OCI-LY1 (cell line): ENCODE results near the gene C1orf50.

Source experiments
- H2AFZ ChIP-seq: fragments of 200-600 bp; sonication (generic), shearing (Covaris generic); 2 replicates; pipeline ENCODE4 v1.6.0; 2014; ENCODE audit warnings: antibody characterized with exemption, mild to moderate bottlenecking, low read length
- H3F3A ChIP-seq: fragments of 200-600 bp; sonication (generic), shearing (Covaris generic); 2 replicates; pipeline ENCODE4 v1.6.0; 2014; ENCODE audit warnings: mild to moderate bottlenecking, antibody characterized with exemption, low read length, moderate library complexity; ENCODE audit not compliant: insufficient read depth
- H3K27ac ChIP-seq: fragments of 200-600 bp; sonication (generic); 2 replicates; pipeline ENCODE4 v1.5.1; 2014; ENCODE audit warnings: low read length, mixed run types, mild to moderate bottlenecking, low read depth; ENCODE audit not compliant: poor library complexity, severe bottlenecking
- H3K27me3 ChIP-seq: fragments of 200-600 bp; sonication (generic); 2 replicates; pipeline ENCODE4 v1.6.0; 2014; ENCODE audit warnings: antibody characterized with exemption, mild to moderate bottlenecking, low read length, moderate library complexity; ENCODE audit not compliant: insufficient read depth
- H3K36me3 ChIP-seq: fragments of 200-600 bp; sonication (generic); 2 replicates; pipeline ENCODE4 v1.6.1; 2014; ENCODE audit warnings: mild to moderate bottlenecking, antibody characterized with exemption, low read length, moderate library complexity, mixed read lengths; ENCODE audit not compliant: insufficient read depth
- H3K4me1 ChIP-seq: fragments of 200-600 bp; sonication (generic); 2 replicates; pipeline ENCODE4 v1.5.1; 2014; ENCODE audit warnings: mild to moderate bottlenecking, low read length, moderate library complexity; ENCODE audit not compliant: insufficient read depth, severe bottlenecking
- H3K4me2 ChIP-seq: fragments of 200-600 bp; sonication (generic), shearing (Covaris generic); 2 replicates; pipeline ENCODE4 v1.6.1; 2014; ENCODE audit warnings: low read length
- H3K4me3 ChIP-seq: fragments of 200-600 bp; sonication (generic); 2 replicates; pipeline ENCODE4 v1.5.1; 2014; ENCODE audit warnings: low read length, low read depth, mild to moderate bottlenecking, mixed read lengths; ENCODE audit not compliant: poor library complexity, severe bottlenecking
- H3K79me2 ChIP-seq: fragments of 200-600 bp; shearing (Covaris generic); 2 replicates; pipeline ENCODE4 v1.6.1; 2016; ENCODE audit warnings: mixed run types, low read length, mixed read lengths; ENCODE audit not compliant: insufficient read depth
- H3K9ac ChIP-seq: fragments of 200-600 bp; sonication (generic), shearing (Covaris generic); 2 replicates; pipeline ENCODE4 v1.6.1; 2014; ENCODE audit warnings: mild to moderate bottlenecking, low read length, mixed read lengths
- H3K9me2 ChIP-seq: fragments of 200-600 bp; sonication (generic), shearing (Covaris generic); 2 replicates; pipeline ENCODE4 v1.6.1; 2014; ENCODE audit warnings: low read depth, mild to moderate bottlenecking, low read length, mixed read lengths
- H3K9me3 ChIP-seq: fragments of 200-600 bp; shearing (Covaris generic); 2 replicates; pipeline ENCODE4 v1.6.1; 2014; ENCODE audit warnings: low read length, mixed read lengths
- H4K20me1 ChIP-seq: fragments of 200-600 bp; sonication (generic), shearing (Covaris generic); 2 replicates; pipeline ENCODE4 v1.6.0; 2016; ENCODE audit warnings: mild to moderate bottlenecking, low read length; ENCODE audit not compliant: insufficient read depth
- EZH2 ChIP-seq: fragments of 200-600 bp; sonication (generic), shearing (Covaris generic); IDR thresholded peaks from 2 replicates; pipeline ENCODE4 v1.8.0; 2017; ENCODE audit warnings: borderline replicate concordance, mixed run types, mild to moderate bottlenecking, antibody characterized with exemption, low read length, moderate library complexity, mixed read lengths
- TF ChIP-seq, protein P1 (sequence below): fragments of 200-600 bp; sonication (generic), shearing (Covaris generic); IDR thresholded peaks from 2 replicates; pipeline ENCODE4 v1.5.1; 2017; ENCODE audit warnings: mild to moderate bottlenecking, antibody characterized with exemption, low read length, moderate library complexity, mixed read lengths

The C1orf50 gene

DNA sequence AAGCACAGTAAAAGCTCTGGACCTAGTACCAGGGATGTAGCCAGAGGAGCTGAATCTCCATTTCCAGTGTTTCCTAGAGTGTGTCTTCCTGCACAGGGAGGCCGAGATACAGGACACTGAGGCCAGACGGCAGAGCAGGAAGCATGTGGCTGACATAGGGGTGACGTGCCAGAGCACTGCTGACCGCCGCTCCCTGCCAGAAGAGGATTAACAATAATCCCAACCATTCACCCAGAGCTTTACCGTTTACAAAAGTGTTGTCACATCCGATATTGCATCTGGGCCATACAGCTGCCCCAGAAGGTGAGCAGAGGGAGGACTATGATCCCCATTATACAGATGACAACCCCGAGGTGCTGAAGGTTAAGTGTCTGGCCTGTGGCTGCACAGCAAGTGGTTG lies 21.2 kb upstream of the C1orf50 start:
- Histone ChIP-seq H3K9me3 (no peaks in the 10 kb centered on the region), H4K20me1 (no peaks in the 10 kb centered on the region), H2AFZ (no peak overlapping the region), H3K36me3 (peaks cover 24% of the 10 kb centered on the region), H3K4me2 (no peak overlapping the region), H3K9ac (no peak overlapping the region), H3K79me2 (no peaks in the 10 kb centered on the region), H3K27ac (no peak overlapping the region), H3K4me3 (no peak overlapping the region), H3K4me1 (no peaks in the 10 kb centered on the region), H3K9me2 (no peaks in the 10 kb centered on the region), H3F3A (no peaks in the 10 kb centered on the region), H3K27me3 (no peaks in the 10 kb centered on the region)
- no peak for TF ChIP-seq EZH2
- TF ChIP-seq, protein P1, sequence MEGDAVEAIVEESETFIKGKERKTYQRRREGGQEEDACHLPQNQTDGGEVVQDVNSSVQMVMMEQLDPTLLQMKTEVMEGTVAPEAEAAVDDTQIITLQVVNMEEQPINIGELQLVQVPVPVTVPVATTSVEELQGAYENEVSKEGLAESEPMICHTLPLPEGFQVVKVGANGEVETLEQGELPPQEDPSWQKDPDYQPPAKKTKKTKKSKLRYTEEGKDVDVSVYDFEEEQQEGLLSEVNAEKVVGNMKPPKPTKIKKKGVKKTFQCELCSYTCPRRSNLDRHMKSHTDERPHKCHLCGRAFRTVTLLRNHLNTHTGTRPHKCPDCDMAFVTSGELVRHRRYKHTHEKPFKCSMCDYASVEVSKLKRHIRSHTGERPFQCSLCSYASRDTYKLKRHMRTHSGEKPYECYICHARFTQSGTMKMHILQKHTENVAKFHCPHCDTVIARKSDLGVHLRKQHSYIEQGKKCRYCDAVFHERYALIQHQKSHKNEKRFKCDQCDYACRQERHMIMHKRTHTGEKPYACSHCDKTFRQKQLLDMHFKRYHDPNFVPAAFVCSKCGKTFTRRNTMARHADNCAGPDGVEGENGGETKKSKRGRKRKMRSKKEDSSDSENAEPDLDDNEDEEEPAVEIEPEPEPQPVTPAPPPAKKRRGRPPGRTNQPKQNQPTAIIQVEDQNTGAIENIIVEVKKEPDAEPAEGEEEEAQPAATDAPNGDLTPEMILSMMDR, result no peak

- Histone ChIP-seq H3K9me3 (no peaks in the 10 kb centered on the region), H3F3A (no peaks in the 10 kb centered on the region), H3K27ac (no peak overlapping the region), H3K9me2 (no peaks in the 10 kb centered on the region), H3K27me3 (no peaks in the 10 kb centered on the region), H4K20me1 (no peaks in the 10 kb centered on the region), H3K4me3 (no peak overlapping the region), H3K36me3 (peaks cover 25% of the 10 kb centered on the region), H3K4me2 (no peak overlapping the region), H3K9ac (no peak overlapping the region), H2AFZ (no peak overlapping the region), H3K79me2 (no peaks in the 10 kb centered on the region), H3K4me1 (no peaks in the 10 kb centered on the region)
- TF ChIP-seq, protein P1, result no peak
- TF ChIP-seq EZH2, result no peak
Observed at GRCh38 chr1:42746436-42747105, 20.5 kb upstream of the C1orf50 start.

- Histone ChIP-seq H3K36me3 (peaks cover 30% of the 10 kb centered on the region), H3K9ac (no peak overlapping the region), H3K4me3 (no peak overlapping the region), H3K4me1 (no peaks in the 10 kb centered on the region), H3K4me2 (no peak overlapping the region), H3K9me2 (no peaks in the 10 kb centered on the region), H3K27ac (no peak overlapping the region), H2AFZ (no peak overlapping the region), H3K9me3 (no peaks in the 10 kb centered on the region), H3K79me2 (no peaks in the 10 kb centered on the region), H3K27me3 (no peaks in the 10 kb centered on the region), H4K20me1 (no peaks in the 10 kb centered on the region), H3F3A (no peaks in the 10 kb centered on the region)
- no peak for TF ChIP-seq EZH2
- TF ChIP-seq, protein P1, result peak; percentile 70
Observed at GRCh38 chr1:42747125-42747524, 19.9 kb upstream of the C1orf50 start.
